H9 (cell line): ENCODE data around the gene B3GNT7. TPM values are rescaled to one million over a fixed set of nuclear protein-coding genes. Genes with fewer than 3 reads are reported as not detected.
A peak's percentile ranks its signal among the peaks of the same experiment; 100 is the strongest.

ENCODE experiments used
- DNase-seq: peaks from one replicate; pipeline ENCODE4 v3.0.0-alpha.2; 2017
- H2AFZ ChIP-seq: one replicate; pipeline ENCODE4 v1.6.1; 2013; ENCODE audit warnings: mild to moderate bottlenecking, low read length, control low read depth, moderate library complexity
- H2AK5ac ChIP-seq: 2 replicates; pipeline ENCODE4 v1.6.1; 2013; ENCODE audit warnings: low read length, control low read depth, mixed read lengths; ENCODE audit not compliant: insufficient read length
- H2BK120ac ChIP-seq: one replicate; pipeline ENCODE4 v1.6.1; 2013; ENCODE audit warnings: low read depth, mild to moderate bottlenecking, low read length, control low read depth, inconsistent platforms; ENCODE audit not compliant: poor library complexity, severe bottlenecking
- H2BK12ac ChIP-seq: 2 replicates; pipeline ENCODE4 v1.6.1; 2013; ENCODE audit warnings: low read length, control low read depth, mixed read lengths, low read depth; ENCODE audit not compliant: insufficient read length
- H2BK15ac ChIP-seq: 2 replicates; pipeline ENCODE4 v1.6.1; 2013; ENCODE audit warnings: low read depth, low read length, control low read depth
- H2BK20ac ChIP-seq: one replicate; pipeline ENCODE4 v1.6.1; 2013; ENCODE audit warnings: low read depth, mild to moderate bottlenecking, low read length, control low read depth, inconsistent platforms; ENCODE audit not compliant: poor library complexity, severe bottlenecking
- H2BK5ac ChIP-seq: 2 replicates; pipeline ENCODE4 v1.6.1; 2013; ENCODE audit warnings: low read length, control low read depth, mixed read lengths; ENCODE audit not compliant: insufficient read length
- H3K14ac ChIP-seq: 2 replicates; pipeline ENCODE4 v1.6.1; 2013; ENCODE audit warnings: low read length, control low read depth; ENCODE audit not compliant: insufficient read depth
- H3K18ac ChIP-seq: 2 replicates; pipeline ENCODE4 v1.6.1; 2013; ENCODE audit warnings: low read depth, mild to moderate bottlenecking, mixed read lengths, low read length, control low read depth; ENCODE audit not compliant: insufficient read length
- H3K23ac ChIP-seq: 2 replicates; pipeline ENCODE4 v1.6.1; 2013; ENCODE audit warnings: low read length, control low read depth, mixed read lengths, low read depth; ENCODE audit not compliant: insufficient read length
- H3K23me2 ChIP-seq: 2 replicates; pipeline ENCODE4 v1.6.1; 2013; ENCODE audit warnings: low read depth, mild to moderate bottlenecking, mixed read lengths, low read length, control low read depth; ENCODE audit not compliant: insufficient read length, poor library complexity, severe bottlenecking
- H3K27ac ChIP-seq: 2 replicates; pipeline ENCODE4 v1.5.1; 2013; ENCODE audit warnings: low read length, control low read depth, mixed read lengths, low read depth; ENCODE audit not compliant: insufficient read length
- H3K27me3 ChIP-seq: 2 replicates; pipeline ENCODE4 v1.6.1; 2013; ENCODE audit warnings: low read length, control low read depth, inconsistent platforms; ENCODE audit not compliant: insufficient read depth
- H3K4ac ChIP-seq: 2 replicates; pipeline ENCODE4 v1.6.1; 2013; ENCODE audit warnings: low read depth, mild to moderate bottlenecking, control low read depth, inconsistent platforms, low read length, moderate library complexity
- H3K4me1 ChIP-seq: 2 replicates; pipeline ENCODE4 v1.6.1; 2013; ENCODE audit warnings: low read length, control low read depth, inconsistent platforms; ENCODE audit not compliant: insufficient read depth
- H3K4me2 ChIP-seq: 2 replicates; pipeline ENCODE4 v1.6.1; 2013; ENCODE audit warnings: low read length, control low read depth, mixed read lengths; ENCODE audit not compliant: insufficient read length, insufficient read depth
- H3K56ac ChIP-seq: 2 replicates; pipeline ENCODE4 v1.6.1; 2013; ENCODE audit warnings: low read depth, mild to moderate bottlenecking, mixed read lengths, low read length, control low read depth; ENCODE audit not compliant: insufficient read length
- H3K79me1 ChIP-seq: 2 replicates; pipeline ENCODE4 v1.6.1; 2013; ENCODE audit warnings: low read depth, mild to moderate bottlenecking, moderate library complexity, low read length, control low read depth, inconsistent platforms; ENCODE audit not compliant: insufficient read depth, poor library complexity, severe bottlenecking
- H3K79me2 ChIP-seq: 2 replicates; pipeline ENCODE4 v1.6.1; 2013; ENCODE audit warnings: low read length, control low read depth, inconsistent platforms; ENCODE audit not compliant: insufficient read depth
- H3K9ac ChIP-seq: 2 replicates; pipeline ENCODE4 v1.6.1; 2013; ENCODE audit warnings: low read length, control low read depth, mixed read lengths; ENCODE audit not compliant: insufficient read length; ENCODE audit errors: extremely low read depth
- H3K9me3 ChIP-seq: one replicate; pipeline ENCODE4 v1.6.1; 2013; ENCODE audit warnings: low read depth, low read length, inconsistent platforms; ENCODE audit not compliant: control insufficient read depth
- H3T11ph ChIP-seq: one replicate; pipeline ENCODE4 v1.6.1; 2013; ENCODE audit warnings: mild to moderate bottlenecking, low read length, control low read depth, inconsistent platforms
- H4K20me1 ChIP-seq: one replicate; pipeline ENCODE4 v1.6.1; 2013; ENCODE audit not compliant: control insufficient read depth, insufficient read length, insufficient read depth
- H4K5ac ChIP-seq: 2 replicates; pipeline ENCODE4 v1.6.1; 2013; ENCODE audit warnings: low read depth, mild to moderate bottlenecking, mixed read lengths, low read length, control low read depth; ENCODE audit not compliant: insufficient read length
- H4K8ac ChIP-seq: replicated peaks from 2 replicates; pipeline ENCODE4 v1.6.1; 2013; ENCODE audit warnings: low read length, control low read depth, mixed read lengths, low read depth; ENCODE audit not compliant: insufficient read length
- H4K91ac ChIP-seq: 2 replicates; pipeline ENCODE4 v1.6.1; 2013; ENCODE audit warnings: low read depth, mild to moderate bottlenecking, moderate library complexity, mixed read lengths, low read length, control low read depth; ENCODE audit not compliant: insufficient read length
- H3K27ac Mint-ChIP-seq, 3 experiments: 2 replicates in 2 of 3; 3 replicates in 1 of 3; pipeline ENCODE4 v1.8.0; 2020 to 2021; ENCODE audit warnings: mixed read lengths in 3 of 3, mild to moderate bottlenecking in 1 of 3, moderate library complexity in 1 of 3
- H3K27me3 Mint-ChIP-seq: 2 replicates; pipeline ENCODE4 v1.8.0; 2021; ENCODE audit warnings: low read depth, mild to moderate bottlenecking, moderate library complexity, mixed read lengths
- H3K36me3 Mint-ChIP-seq, 3 experiments: 2 replicates in 2 of 3; 3 replicates in 1 of 3; pipeline ENCODE4 v1.8.0; 2020 to 2021; ENCODE audit warnings: low read depth in 3 of 3, mixed read lengths in 3 of 3; ENCODE audit not compliant: insufficient read depth in 1 of 3
- H3K4me1 Mint-ChIP-seq, 2 experiments: 2 replicates each; pipeline ENCODE4 v1.8.0; 2020; ENCODE audit warnings: mixed read lengths in 2 of 2
- H3K4me3 Mint-ChIP-seq, 2 experiments: 2 replicates in 1 of 2; 3 replicates in 1 of 2; pipeline ENCODE4 v1.8.0; 2020 to 2021; ENCODE audit warnings: mild to moderate bottlenecking in 2 of 2, mixed read lengths in 2 of 2, moderate library complexity in 1 of 2
- H3K9me3 Mint-ChIP-seq, 2 experiments: 2 replicates in 1 of 2; 3 replicates in 1 of 2; pipeline ENCODE4 v1.8.0; 2020; ENCODE audit warnings: mild to moderate bottlenecking in 2 of 2, mixed read lengths in 2 of 2, moderate library complexity in 1 of 2
- CTCF ChIP-seq: fragments of 200-600 bp; sonication (generic); conservative IDR thresholded peaks from 3 replicates; pipeline ENCODE4 v1.8.0; 2021; ENCODE audit warnings: antibody characterized with exemption, mild to moderate bottlenecking
- WGBS: extraction: QIAGEN DNeasy Blood & Tissue Kit; methylation state at CpG from one replicate; pipeline ENCODE4 v1.1.7; 2013; ENCODE audit warnings: missing lambda C conversion rate, low lambda C conversion rate, mixed read lengths; ENCODE audit not compliant: insufficient read length; ENCODE audit errors: extremely low coverage; 5-methylcytosine and 5-hydroxymethylcytosine counted together
- total RNA-seq: library from RNA; stranded (reverse); gene quantifications from 2 replicates; pipeline ENCODE4 v1.2.1, GENCODE V29; 2021

The B3GNT7 gene
- total RNA-seq, 1 experiment from 2014 or later = 42.2 TPM

GRCh38 chr2:231357048-231357447 lies 38.5 kb upstream of the B3GNT7 start:
- Histone ChIP-seq H3K9me3 (no peaks in the 10 kb centered on the region), H4K8ac (no peak overlapping the region), H3K18ac (no peak overlapping the region), H3K14ac (no peak overlapping the region), H3K79me2 (no peaks in the 10 kb centered on the region), H3K23me2 (no peaks in the 10 kb centered on the region), H3K9ac (no peak overlapping the region), H2BK15ac (no peak overlapping the region; the same call in 1 of the 2 replicates), H4K91ac (no peak overlapping the region), H3K27ac (no peak overlapping the region), H2BK20ac (no peak overlapping the region), H4K5ac (no peak overlapping the region), H3K4ac (no peak overlapping the region), H3K4me2 (no peak overlapping the region), H4K20me1 (no peaks in the 10 kb centered on the region), H2BK5ac (no peak overlapping the region), H2AK5ac (no peak overlapping the region), H3K23ac (no peak overlapping the region), H3K4me1 (peaks cover 2% of the 10 kb centered on the region; the same call in 1 of the 2 replicates), H2BK120ac (no peak overlapping the region), H3K56ac (no peak overlapping the region), H3T11ph (no peak overlapping the region), H2AFZ (no peak overlapping the region), H2BK12ac (no peak overlapping the region), H3K27me3 (no peaks in the 10 kb centered on the region), H3K79me1 (no peaks in the 10 kb centered on the region)
- TF ChIP-seq CTCF = no peak
- no peaks in the 10 kb centered on the region for H3K9me3 Mint-ChIP-seq
- H3K4me3 Mint-ChIP-seq = no peak overlapping the region
- no peaks in the 10 kb centered on the region; the same call in 1 of the 2 replicates for H3K27me3 Mint-ChIP-seq
- WGBS = no CpG with 5 or more reads among the region's 7 CpGs
- H3K36me3 Mint-ChIP-seq = peaks cover 3 to 5% (median 4%) of the 10 kb centered on the region in 3 experiments; a peak in 6 of 7 replicates
- DNase-seq = no peak
- H3K4me1 Mint-ChIP-seq = peaks cover 28 to 43% of the 10 kb centered on the region in 2 experiments
- peak overlapping the region in 1 of 3 experiments; percentile 91; a peak in 2 of 7 replicates for H3K27ac Mint-ChIP-seq
